Measurements from ENCODE around the gene PRIM1.
"Not testable (repeated sequence)": the region's sequence is repeated elsewhere in the genome, so short reads cannot be mapped to it uniquely, and the experiment has no call there.

Gene PRIM1

DNA sequence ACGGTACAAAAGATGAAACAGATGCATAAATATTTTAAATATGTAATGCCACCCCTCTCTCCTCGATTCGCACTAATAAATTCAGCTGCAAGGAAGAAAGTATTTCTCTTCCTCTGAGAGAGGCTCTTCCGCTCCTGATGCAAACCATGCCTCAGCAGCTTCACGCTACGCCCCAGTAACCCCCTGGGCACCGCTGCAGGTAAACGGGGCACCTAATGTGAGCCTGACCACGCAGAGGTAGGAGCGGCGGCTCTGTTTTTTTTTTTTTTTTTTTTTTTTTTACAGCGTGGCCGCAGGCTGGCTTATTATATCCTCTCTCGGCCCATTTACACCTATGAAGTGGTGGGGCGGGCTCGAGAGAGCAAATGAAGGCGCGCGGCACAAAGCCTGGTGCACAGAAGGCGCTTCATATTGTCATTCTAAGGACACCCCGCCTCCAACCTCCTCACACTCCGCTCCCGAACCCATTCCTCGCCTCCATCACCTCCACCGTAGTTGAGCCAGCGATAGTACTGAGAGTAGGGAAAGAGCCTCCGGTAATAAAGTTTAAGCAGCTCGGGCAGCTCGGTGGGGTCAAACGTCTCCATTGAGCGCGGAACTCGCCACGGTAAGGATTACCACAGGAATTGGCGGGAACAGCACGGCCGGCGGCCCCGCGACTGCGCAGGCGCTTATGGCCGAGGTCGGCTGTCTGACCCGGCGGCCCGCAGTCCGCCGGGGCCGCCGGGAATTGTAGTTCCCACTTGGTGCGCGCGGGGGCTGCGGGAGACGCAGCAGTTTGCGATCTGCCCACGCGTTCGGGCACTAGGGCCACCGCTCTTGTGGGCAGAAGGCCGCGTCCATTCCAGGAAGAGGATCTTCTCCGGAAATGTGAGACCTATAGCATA, at the start of gene PRIM1:
TSS of gene PRIM1 (minus strand) at position 612 of the 887 bp plus-strand sequence. CDS start at position 587, 25 bp downstream.
- DNase-seq, result peak; percentile 93

DNA sequence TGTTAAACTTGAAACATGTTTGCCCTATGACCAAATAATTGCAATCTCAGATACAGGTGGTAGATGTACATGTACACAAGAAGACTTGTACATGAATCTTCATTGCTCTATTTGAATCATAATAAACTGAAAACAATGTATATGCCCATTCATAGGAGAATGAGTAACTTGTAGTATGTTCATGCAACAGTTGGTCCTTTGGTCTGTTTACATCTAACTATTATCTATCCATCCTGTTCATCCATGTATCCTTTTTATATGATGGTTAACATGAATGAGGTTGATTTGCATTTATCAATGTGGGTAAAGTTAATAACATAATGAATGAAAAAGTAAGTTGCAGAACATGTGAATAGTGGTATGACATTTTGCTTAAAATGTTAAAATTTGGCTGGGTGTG, 48.1 kb upstream of the PRIM1 start:
- DNase-seq, result no peak

DNA sequence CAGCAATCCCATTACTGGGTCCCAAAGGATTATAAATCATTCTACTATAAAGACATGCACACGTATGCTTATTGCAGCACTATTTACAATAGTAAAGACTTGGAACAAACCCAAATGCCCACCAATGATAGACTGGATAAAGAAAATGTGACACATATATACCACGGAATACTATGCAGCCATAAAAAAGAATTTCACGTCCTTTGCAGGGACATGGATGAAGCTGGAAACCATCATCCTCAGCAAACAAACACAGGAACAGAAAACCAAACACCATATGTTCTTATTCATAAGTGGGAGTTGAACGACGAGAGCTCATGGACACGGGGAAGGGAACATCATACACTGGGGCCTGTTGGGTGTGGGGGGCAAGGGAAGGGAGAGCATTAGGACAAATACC, 47.2 kb upstream of the PRIM1 start:
- DNase-seq, result not testable (repeated sequence)

DNA sequence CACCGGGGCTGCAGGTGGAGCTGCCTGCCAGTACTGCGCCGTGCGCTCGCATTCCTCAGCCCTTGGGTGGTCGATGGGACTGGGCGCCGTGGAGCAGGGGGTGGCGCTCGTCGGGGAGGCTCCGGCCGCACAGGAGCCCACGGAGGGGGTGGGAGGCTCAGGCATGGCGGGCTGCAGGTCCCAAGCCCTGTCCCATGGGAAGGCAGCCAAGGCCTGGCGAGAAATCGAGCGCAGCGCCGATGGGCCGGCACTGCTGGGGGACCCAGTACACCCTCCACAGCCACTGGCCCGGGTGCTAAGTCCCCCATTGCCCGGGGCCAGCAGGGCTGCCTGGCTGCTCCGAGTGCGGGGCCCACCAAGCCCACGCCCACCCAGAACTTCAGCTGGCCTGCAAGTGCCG, 43.7 kb upstream of the PRIM1 start:
- not testable (repeated sequence) for DNase-seq

DNA sequence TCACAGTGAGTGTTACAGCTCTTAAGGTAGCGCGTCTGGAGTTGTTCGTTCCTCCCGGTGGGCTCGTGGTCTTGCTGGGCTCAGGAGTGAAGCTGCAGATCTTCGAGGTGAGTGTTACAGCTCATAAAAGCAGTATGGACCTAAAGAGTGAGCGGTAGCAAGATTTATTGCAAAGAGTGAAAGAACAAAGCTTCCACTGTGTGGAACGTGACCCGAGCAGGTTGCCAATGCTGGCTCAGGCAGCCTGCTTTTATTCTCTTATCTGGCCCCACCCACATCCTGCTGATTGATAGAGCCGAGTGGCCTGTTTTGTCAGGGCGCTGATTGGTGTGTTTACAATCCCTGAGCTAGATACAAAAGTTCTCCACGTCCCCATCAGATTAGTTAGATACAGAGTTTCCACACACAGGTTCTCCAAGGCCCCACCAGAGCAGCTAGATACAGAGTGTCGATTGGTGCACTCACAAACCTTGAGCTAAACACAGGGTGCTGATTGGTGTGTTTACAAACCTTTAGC, 43.0 kb upstream of the PRIM1 start:
- DNase-seq, result not testable (repeated sequence)

DNA sequence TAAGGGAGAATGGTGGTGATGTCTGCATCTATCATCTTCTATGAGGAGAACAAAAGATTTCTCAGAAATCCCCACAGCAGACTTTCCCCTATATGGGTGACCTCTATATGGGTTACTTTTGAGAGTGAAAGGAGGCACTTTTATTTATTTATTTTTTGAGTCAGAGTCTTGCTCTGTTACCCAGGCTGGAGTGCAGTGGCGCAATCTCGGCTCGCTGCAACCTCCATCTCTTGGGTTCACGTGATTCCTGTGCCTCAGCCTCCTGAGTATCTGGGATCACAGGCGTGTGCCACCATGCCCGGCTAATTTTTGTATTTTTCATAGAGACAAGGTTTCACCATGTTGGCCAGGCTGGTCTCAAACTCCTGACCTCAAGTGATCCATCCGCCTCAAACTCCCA, 41.0 kb upstream of the PRIM1 start:
- not testable (repeated sequence) for DNase-seq

DNA sequence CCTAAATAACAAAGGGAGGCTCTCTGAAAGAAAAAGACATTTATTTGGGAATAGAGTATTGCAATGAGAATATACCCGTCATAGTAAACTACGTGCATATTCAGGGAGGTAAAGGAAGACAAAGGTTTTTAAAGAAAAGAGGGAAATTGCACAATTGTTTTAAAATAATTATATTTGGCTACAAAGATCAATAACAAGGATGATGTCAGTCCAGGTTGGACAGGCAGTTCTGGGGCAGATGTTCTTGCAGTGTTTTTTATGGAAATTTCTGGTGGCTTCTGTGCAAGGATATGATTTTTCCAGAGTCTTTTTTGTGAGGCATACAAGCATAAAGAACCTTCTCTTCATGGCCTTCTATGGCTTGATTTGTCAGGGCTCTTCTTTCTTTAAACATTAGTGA, 40.6 kb upstream of the PRIM1 start:
- no peak for DNase-seq

DNA sequence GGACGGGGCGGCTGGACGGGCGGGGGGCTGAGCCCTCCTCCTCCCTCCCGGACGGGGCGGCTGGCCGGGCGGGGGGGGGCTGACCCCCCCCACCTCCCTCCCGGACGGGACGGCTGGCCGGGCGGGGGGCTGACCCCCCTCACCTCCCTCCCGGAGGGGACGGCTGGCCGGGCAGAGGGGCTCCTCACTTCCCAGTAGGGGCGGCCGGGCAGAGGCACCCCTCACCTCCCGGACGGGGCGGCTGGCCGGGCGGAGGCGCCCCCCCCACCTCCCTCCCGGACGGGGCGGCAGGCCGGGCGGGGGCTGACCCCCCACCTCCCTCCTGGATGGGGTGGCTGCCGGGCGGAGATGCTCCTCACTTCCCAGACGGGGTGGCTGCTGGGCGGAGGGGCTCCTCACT, 37.3 kb upstream of the PRIM1 start:
- not testable (repeated sequence) for DNase-seq

DNA sequence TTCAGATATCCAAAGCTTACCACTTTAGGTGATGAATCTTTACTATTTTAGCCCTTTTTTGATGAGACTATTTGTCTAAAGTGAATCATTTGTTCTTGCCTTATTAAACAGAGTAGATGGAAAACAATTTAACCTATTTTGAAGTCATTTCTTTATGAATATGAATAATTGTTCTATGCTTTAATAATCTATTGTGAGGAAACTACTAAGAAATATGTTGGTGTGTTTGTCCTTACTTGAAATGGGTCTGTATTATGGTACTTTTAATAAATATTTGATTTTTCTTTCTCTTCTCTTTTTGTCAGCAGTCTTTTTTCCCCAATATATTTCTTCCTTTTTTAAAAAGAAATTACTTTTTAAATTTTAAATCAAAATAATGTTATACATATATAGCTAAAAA, 35.4 kb upstream of the PRIM1 start:
- no peak for DNase-seq

DNA sequence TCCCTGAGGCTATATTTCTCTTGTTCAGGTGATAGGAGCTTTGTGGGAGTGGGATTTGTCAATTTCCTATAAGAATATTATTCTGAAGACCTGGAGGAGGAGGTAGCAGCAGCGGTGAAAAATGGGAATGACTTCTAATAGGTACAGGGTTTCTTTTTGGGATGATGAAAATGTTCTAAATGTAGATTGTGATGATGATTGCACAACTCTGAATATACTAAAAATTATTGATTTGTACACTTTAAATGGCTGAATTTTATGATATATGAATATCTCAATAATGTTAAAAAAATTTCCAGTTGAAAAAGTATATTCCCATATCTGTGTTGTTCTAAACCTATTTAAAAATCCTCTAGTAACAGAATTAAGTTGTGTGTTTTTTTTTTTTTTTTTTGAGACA, 33.8 kb upstream of the PRIM1 start:
- DNase-seq, result no peak

DNA sequence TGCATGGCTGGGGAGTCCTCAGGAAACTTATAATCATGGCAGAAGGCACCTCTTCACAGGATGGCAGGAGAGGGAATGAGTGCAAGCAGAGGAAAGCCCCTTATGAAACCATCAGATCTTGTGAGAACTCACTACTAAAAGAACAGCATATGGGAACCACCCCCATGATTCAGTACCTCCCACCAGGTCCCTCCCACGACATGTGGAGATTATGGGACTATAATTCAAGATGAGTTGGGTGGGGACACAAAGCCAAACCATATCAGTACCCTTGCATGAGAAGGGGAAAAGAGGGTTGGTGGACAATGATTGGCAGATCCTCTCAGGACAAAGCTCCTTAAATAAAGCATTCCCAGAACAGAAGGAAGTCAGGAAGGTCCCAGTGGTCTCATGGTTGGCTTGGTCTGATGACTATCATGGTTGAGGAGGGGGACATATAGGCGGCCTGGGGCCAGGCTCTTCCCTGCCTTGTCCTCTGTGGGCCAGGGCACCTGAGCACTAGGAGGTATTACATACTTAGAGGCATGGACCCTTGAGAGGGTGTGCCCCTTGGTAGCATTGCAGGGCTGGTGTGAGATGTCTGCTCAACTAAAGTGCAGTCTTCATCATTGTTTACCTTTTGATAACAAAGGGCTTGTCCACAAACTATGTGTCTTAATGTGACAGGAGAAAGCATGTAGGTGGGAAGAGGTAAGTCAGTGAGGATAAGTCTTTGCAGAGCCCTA, 33.2 kb upstream of the PRIM1 start:
- no peak for DNase-seq

DNA sequence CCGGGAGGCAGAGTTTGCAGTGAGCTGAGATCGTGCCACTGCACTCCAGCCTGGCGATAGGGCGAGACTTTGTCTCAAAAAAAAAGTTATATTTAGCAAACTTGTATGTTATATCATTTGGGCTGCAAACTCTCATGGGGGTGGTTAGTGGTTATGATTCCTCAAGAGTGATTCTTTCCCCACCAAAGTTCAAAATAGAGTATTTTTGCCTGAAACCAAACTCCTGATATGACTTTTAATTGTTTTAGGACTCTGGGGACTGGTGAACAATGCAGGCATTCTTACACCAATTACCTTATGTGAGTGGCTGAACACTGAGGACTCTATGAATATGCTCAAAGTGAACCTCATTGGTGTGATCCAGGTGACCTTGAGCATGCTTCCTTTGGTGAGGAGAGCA, 29.6 kb upstream of the PRIM1 start:
- no peak for DNase-seq

DNA sequence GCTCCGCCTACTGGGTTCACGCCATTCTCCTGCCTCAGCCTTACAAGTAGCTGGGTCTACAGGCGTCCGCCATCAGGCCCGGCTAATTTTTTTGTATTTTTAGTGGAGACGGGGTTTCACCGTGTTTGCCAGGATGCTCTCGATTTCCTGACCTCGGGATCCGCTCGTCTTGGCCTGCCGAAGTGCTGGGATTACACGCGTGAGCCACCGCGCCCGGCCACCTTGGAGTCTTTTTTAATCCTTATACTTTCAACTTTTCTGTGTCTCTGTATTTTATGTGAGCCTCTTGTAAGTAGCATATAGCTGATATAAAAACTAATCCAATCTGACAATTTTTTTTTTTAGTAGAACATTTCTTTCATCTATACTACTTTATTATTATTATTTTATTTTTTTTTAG, 26.6 kb upstream of the PRIM1 start:
- no peak for DNase-seq

DNA sequence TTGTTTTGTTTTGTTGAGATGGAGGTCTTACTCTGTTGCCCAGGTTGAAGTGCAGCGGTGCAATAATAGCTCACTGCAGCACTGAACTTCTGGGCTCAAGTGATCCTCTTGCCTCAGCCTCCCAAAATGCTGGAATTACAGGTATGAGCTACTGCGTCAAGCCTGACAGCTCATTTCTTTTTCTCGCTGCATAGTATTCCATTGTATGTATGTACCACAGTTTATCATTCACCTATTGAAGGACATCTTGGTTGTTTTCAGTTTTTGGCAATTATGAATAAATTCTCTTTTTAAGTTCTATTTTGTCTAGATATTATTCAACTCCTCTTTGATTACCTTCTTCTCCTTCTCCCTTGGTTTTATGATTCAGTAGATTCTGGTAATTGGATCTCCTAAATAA, 24.5 kb upstream of the PRIM1 start:
- no peak for DNase-seq

DNA sequence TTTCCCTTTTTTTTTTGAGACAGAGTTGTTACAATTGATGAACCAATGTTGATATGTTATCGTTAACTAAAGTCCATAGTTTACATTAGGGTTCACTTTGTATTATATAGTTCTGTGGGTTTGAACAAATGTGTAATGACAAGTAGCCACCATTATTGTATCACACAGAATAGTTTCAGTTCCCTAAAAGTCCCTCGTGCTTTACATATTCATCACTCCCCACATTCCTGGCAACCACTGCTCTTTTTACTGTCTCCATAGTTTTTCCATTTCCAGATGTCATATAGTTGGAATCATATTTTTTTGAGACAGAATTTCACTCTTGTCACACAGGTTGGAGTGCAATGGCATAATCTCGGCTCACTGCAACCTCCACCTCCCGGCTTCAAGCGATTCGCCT, 23.5 kb upstream of the PRIM1 start:
- no peak for DNase-seq

DNA sequence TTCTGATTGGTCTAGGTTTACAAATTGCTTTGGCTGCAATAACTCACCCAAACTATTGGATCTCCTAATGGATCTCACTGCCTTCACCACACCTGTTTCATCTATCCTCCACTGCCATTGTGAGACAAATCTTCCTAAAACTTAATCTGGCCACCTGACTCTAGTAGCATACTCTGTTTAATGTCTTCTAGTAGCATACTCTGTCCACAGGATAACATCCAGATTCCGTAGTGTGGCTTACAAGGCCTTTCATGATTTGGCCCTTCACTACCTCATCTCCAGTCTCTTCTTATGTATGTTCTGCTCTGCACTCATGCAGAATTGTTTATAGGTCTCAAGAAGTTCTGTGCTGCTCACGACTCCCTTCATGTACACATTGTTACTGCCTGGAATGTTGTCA, 21.0 kb upstream of the PRIM1 start:
- DNase-seq, result no peak

DNA sequence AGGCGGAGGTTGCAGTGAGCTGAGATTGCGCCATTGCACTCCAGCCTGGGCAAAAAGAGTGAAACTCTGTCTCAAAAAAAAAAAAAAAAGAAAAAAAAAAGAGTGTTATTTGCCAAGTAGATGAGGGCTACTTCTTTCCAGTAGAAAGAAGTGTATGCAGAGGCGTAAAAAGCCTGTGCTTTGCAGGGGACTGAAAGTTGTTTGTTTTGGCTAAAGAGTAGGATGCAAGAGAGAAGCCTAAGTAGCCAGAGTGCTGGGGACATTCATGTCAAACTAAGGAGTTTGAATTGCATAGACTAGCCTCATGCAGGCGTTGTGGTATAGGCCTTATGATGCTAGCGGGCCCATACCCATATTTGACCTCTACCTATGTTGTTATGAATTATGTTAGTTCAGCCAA, 20.5 kb upstream of the PRIM1 start:
- no peak for DNase-seq

DNA sequence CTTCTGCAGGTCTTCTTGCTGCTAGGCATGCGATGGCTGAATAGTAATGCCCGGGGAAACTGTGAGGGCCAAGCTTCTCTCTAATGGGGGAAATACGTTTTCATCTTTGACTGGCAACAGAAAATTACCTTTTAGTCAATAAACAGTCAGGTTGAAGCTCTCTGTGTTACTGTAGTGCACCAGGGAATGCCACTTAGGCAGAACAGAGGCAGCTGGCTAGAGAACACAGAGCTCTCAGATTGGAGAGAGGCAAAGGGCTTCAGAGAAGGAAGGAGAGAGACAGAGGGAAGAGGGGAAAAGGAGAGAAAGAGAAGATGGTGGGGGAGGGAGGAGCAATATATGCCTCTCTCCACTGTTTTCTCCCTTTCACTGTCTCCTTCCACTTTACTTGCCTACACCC, 17.7 kb upstream of the PRIM1 start:
- DNase-seq, result no peak

DNA sequence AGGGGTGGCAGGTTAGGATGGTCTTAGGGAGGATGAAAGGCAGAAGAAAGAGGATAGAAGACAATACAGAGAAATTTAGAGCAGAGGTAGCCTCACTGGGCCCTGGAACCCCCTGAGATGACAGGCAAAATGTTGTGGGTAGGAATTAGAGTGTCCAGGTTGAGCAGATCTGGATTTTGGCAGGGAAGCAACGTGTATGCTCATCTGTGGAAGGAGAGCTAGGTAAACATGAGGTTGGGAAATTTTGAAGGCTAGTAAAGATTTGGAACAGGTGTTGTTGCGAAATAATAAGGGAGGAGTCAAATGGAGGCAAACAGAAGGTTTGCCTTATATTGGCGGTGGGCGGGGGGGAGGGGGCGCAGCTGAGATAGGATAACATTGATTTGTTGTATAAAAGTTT, 16.3 kb upstream of the PRIM1 start:
- no peak for DNase-seq

DNA sequence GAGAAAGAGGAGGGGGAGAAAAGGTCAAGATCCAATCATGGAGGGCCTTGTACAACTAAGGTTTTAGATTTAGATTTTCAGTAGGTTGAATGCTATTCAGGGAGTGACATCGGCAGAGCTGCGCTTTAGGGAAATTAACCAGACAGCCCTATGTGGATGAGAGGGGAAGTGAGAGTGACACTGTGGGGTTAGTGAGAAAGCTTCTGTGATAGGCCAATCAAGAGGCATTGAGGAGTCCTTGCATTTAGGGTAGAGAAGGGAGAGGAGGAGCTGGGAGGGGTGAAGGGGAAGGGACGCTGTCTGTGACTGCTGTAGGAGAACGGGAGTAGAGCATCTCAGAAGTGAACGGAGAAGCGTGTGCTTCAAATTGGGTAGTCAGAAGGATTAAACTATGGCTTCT, 14.4 kb upstream of the PRIM1 start:
- no peak for DNase-seq

DNA sequence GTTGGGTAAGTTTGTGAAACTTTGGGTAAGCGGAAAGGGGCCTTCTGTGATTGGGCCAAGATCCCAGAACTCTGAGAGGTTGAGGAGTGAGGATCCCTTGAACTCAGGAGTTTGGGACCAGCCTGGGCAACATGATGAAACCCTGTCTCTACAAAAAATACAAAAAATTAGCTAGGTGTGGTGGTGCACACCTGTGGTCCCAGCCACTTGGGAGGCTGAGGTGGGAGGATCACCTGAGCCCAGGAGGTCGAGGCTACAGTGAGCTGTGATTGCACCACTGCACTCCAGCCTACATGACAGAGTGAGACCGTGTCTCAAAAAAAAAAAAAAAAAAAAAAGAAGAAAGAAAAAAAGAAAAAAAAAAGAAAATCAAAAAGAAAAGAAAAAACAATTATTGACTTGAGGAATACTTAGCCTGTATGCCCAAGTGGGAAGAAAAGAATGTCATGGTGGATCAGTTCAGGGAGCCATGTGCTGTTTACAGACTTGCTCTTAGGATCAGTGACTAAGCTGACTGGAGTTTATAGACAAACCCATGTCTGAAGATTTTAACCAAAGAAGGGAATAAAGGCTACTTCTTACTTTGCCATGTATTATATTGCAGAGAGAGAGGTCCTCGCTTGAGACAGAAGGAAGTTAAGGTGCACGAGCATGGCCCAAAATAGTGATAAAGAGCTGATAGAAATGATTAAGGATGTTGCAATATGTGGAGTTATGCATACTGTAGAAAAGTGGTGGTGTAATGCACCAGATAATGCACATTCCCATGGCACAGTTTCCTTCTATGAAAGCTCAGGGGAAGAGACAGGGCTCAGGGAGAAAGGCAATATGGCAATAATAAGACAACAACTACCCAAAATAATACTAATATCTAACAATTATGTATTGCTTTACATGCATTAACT, 11.9 kb upstream of the PRIM1 start:
- no peak for DNase-seq

DNA sequence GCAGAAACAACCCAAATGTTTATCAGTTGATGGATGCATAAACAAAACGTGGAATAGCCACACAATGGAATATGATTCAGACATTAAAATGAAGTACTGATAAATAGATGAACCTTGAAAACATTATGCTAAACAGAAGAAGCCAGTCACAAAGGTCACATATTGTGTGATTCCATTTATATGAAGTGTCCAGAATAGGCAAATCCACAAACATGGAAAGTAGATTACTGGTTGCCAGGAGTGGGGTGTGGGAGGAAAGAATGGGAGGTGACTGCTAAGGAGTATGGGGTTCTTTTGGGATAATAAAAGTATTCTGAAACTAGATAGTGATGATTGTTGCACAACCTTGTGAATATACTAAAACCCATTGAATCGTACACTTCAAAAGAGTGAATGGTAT, 9.7 kb upstream of the PRIM1 start:
- DNase-seq, result no peak

DNA sequence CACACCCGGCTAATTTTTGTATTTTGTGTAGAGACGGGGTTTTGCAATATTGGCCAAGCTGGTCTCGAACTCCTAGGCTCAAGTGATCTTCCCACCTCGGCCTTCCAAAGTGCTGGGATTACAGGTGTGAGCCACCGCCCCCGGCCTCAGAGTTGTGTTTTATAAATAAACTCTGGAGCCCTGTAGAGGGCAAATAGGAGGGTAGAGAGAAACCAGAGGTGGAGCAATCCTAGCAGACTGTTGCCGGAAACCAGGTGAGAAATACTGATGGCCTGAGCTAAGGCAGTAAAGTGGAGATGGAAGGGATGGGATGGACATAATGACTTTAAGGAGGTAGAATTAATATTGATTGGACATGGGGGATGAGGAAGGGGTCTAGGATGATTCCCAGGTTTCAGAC, 8.3 kb upstream of the PRIM1 start:
- DNase-seq, result no peak

Data from activated CD8-positive, alpha-beta memory T cell treated with anti-CD3 and anti-CD28 coated beads, Interleukin-2, amount 50 U/mL, for 48 hours (primary cell).